SU-DHL-6 (cell line): ENCODE measurements around the gene SDK1.

Experiments used
- CTCF ChIP-seq: fragments of 200-600 bp; sonication (generic); IDR thresholded peaks from one replicate; pipeline ENCODE4 v1.5.1; 2017; ENCODE audit warnings: antibody characterized with exemption, mild to moderate bottlenecking, low read length, moderate library complexity; ENCODE audit not compliant: insufficient read depth, poor library complexity, severe bottlenecking
- EZH2phosphoT487 ChIP-seq: fragments of 200-600 bp; sonication (generic), shearing (Covaris generic); conservative IDR thresholded peaks from 2 replicates; pipeline ENCODE4 v1.6.1; 2018; ENCODE audit warnings: mild to moderate bottlenecking, antibody characterized with exemption, low read length, moderate library complexity, mixed read lengths

GRCh38 chr7:4154882-4155535 lies 854.0 kb downstream of the SDK1 start:
- TF ChIP-seq CTCF (no peak), EZH2phosphoT487 (no peak)
